Stimulated activated CD8-positive, alpha-beta memory T cell treated with anti-CD3 and anti-CD28 coated beads, Interleukin-15, amount 100 ng/mL, for 24 hours (primary cell): Measurements from ENCODE around the gene PCMT1.
"Not testable (repeated sequence)": the region's sequence is repeated elsewhere in the genome, so short reads cannot be mapped to it uniquely, and the experiment has no call there.

Source experiments
- DNase-seq: peaks from one replicate; pipeline ENCODE4 v3.0.0-alpha.2; 2020; ENCODE audit warnings: low read depth

PCMT1 gene

DNA sequence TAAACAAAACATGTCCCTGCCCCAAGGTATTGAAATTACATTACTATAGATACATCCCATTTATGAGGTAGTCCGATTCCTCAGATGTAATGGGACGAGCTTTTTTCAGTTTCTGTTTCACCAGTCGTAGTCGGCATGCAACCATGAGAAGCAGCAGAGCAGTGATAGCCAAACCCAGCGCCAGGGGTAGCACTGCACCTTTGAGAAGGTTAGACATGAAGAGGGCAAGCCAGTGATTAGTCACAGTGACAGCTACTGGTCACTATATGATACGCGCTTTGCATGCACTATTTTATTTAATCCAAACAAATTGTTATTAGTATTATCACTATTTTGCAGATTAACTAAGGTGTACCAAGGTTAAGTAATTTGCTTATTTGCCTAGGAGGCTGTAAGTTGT is 71.0 kb downstream of the PCMT1 start:
- no peak for DNase-seq

DNA sequence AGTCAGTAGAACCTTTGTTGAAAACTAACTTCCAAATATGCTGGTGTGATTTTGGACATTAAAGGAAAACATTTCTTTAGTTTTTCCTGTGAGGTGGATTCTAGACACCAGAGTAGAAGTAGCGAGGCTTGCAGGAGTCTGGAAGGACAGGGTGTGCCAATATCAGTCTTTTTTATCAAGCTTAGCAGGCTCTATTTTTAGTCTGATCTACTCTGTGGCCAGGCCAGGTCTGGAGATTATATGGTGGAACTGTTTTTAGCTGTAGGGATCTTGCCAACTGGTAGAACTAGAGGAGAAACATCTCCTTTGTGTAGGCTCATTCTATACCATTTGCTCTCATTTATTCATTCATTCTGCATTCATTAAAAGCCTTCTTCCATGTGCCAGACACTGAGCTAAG is 72.0 kb downstream of the PCMT1 start:
- DNase-seq: no peak

DNA sequence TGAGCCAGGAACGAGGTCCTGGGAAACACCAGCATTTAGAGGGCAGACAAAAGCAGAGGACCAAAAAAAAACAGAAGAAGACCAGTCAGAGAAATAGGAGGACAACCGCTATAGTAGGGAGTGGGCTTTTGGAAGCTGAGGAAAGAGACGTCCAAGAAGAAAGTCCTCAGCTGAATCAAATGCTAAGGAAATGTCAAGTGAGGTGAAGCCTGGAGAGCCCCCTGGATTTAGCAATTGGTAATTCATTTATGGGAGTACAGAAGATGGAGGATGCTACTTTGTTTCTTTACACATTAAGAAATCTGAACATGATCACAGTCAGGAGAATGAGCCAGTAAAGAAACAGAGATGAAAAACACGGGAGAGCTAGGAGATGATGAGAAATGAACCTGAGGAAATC is 73.5 kb downstream of the PCMT1 start:
- DNase-seq: no peak

DNA sequence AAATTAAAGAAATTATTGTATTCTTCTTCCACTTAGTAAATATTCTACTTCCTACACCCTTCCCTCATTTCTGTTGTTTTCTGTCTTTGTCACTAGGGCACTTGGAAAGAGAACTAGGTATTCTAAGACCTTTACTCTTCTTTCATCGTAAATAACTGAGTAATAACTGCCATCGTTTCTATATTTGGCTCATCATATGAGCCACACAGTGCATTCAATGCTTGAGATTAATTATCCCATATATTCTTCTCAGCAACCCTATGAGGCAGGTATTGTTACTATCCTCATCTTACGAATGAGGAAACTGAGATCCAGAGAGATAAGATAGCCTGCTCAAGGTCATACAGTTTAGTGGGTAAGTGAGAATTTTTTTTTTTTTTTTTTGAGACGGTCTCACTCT is 75.8 kb downstream of the PCMT1 start:
- no peak for DNase-seq

DNA sequence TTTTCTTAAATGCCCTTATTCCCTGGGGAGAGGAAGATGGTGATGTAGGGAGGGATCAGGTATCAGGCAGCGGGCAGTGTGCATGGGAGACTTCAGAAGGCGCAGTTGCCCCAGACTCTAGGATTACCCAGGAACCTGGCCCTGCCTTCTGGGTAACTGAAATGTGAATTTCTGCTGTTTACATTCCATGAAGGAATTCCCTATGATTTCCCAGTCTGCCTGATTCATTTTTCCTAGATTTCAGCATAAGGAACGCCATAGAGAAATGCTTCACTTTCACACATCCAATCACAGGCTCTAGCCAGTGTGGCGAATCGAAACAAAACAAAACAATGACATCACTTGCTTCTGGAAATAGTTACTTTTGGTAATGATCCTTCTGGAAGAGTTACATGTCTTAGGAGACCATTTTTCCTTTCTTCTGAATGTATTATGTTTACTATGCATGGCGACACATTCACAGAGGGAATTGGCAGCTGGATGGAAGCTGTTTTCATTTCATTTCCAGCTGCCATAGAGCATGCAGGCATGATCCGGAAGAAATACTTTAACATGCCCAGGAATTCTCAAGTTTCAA is 81.3 kb downstream of the PCMT1 start:
- no peak for DNase-seq

DNA sequence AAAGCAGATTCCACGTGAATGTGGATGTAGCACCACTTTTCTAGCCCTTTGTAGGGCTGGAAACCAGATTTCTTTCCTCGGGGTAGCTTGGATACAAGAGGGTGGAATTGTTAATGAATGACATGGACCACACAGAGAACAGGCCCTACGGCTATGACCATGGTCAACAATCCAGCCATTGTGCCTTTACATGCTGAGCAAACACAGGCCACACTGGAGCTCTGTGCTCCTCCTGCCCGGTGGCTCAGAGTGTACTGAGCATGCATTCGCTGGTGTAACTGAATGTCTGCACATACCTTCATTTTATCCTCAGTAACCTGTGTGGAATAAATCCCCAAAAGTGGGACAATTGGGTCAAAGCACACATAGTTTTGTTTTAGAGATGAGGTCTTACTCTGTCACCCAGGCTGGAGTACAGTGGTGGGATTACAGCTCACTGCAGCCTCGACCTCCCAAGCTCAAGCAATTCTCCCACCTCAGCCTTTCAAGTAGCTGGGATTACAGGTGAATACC is 81.8 kb downstream of the PCMT1 start:
- no peak for DNase-seq

DNA sequence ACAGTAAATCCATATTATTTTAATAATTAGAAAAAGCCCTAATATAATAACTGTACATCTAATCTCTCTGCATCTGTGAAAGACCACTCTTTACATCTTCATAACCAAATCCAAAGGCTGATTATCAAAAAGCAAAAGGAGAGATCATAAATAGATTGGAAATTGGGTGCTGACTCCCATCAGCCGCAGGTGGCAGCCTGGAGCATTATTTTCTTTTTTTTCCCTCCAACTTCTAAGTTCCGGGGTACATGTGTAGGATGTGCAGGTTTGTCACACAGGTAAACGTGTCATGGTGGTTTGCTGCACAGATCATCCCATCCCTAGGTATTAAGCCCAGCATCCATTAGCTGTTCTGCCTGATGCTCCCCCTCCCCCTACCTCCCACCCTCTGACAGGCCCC is 84.1 kb downstream of the PCMT1 start:
- no peak for DNase-seq

DNA sequence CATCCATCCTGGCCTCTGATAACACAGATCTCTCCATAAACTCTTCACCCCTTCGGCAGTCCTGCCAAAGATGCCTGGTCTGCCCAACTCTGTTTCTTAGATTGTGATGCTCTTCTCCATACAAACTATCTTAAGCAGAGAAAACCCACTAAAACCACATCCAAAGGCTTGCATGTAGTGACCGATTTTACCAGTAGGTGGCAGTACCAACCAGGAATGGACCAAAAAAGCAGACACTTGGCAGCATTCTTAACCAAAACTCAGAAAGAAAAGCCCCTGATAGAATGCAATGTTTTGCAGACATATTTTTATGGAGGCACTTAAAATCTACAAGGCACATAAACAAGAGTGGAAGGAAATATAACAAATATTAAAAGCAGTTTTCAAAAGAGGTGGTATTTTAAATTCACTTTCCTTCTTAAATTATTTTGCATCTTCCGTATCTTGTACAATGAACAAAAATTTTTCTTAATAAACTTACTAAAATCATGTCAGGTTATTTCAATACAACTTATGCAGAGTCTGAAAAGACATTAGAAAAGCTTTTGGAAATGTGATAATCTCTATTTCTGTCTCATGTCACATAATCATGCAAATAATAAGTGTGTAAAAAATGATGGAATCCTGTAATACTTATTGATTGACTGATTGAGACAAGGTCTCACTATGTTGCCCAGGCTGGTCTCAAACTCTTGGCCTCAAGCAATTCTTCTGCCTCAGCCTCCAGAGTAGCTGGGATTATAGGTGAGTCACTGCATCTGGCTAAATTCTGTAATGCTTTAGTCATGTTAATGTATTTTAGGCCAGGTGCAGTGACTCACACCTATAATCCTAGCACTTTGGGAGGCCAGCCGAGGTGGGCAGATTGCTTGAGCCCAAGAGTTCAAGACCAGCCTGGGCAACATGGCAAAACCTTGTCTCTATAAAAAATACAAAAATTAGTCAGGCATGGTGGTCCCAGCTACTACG is 85.3 kb downstream of the PCMT1 start:
- peak; percentile 36 for DNase-seq

DNA sequence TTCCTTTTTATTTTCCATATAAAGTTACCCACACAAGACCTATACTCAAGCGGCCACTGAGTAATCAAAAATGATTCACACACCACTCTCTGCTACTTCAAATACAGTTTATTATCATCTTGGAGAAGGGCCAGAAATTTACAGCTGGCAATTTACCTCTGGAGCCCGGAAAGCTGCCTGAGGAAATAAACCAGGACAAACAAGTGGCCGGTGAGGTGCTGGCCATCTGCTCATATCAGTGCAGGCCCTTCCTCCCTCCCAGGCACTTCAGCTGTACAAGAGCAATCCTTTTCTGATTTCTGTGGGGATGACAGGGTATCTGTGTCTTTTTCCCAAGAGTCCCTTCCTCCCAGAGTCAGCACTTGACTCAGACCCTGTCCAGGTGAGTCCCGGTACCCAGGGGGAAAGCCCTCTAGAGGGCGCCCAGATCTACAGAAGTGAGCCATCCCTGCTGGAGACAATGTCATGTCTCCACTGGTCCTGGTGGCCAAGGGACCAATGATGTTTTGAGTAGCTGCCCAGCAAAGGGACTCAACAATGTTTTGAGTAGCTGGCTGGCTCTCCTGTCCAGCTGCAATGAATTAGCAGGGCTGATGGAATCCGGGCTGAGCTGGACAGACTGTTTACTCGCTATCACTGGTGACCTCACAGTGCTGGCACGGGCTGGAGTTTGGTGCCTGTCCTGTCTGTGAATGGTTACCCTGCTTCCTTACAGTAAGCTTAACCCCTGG is 91.0 kb downstream of the PCMT1 start:
- DNase-seq: peak; percentile 15

DNA sequence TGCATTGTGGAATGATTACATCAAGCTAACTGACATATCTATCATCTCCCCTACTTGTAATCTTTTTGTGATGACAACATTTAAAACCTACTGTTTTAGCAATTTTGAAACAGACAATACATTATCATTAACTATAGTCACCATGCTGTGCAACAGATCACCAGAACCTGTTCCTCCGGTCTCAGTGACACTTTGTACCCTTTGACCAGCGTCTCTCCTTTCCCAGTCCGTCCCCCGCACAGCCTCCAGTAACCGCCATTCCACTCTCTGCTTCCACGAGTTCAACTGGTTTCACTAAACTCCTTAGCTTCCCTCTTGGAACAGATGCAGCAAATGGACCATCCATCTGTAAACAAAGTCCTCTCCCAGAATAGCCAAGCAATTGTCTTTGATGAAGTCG is 92.8 kb downstream of the PCMT1 start:
- DNase-seq: no peak

DNA sequence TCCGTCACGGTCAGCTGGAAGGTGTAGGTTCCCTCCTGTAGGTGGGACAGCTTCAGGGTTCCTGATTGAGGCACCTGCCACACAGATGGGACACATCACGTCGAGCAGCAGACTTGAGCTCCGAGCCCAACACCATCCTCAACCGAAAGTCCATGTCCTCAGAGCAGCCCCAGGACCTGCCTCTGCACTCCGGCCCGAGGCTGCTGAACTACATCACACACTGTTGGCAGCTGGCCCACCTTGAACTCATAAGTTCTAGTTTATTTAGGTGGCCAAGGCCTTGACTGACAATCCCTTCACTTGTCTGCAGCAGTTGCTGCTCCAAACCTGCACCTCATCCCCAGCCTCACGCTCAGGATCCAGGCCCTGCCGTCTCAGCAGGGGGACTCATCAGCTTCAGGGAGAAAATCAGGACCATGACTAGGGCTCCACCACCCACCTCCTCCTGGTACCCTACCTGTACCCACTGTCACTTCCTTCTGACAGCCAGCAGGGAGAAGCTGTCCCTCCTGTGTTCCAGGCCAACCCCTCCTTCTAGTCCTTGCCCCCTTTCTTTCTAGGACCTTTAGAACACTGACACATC is 93.6 kb downstream of the PCMT1 start:
- no peak for DNase-seq

DNA sequence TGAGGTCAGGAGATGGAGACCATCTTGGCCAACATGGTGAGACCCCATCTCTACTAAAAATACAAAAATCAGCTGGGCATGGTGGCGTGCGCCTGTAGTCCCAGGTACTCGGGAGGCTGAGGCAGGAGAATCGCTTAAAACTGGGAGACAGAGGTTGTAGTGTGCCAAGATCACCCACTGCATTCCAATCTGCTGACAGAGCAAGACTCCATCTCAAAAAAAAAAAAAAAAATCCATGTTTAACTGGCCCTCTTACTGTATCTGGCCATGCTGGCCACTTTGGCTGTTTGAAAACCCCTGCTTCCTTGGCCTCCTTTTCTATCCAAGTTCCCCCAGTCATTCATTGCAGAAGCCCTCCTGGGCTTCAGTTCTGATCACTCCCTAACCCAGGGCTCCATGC is 94.5 kb downstream of the PCMT1 start:
- not testable (repeated sequence) for DNase-seq

DNA sequence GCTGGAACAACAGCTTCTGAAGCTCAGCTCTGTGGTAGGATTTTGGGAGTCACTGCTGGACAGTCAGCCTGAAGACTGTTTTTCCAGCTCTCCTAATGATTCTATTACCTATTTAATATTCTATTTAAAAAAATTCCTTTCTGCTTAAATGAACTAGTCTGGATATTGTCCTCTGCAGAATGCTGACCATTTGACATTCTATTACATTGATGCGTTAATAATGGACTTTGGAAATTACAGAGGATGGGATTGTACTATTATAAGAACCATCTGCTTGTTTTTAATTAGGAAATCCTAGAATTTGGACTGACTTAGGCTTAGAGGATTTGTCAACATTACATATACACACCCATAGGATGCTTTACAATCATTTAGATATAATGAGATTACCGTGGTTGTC is 94.9 kb downstream of the PCMT1 start:
- no peak for DNase-seq

DNA sequence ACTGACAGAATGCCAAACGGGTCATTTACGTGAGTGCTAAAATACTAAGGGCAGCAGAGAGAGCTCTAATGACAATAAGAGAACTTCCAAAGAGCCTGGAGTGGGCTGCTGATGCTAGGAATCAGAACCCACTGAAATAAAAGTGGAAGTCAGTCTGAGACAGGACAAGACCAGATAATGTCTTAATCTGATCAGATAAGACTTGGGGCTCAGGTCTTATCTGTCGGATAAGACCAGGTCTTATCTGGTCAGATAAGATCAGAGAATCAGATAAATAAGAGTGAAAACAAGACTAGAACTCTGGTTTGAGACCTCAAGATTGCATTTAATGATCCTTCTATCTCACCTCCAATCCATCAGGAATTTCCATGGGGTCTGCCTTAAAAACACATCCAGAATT is 96.0 kb downstream of the PCMT1 start:
- no peak for DNase-seq

DNA sequence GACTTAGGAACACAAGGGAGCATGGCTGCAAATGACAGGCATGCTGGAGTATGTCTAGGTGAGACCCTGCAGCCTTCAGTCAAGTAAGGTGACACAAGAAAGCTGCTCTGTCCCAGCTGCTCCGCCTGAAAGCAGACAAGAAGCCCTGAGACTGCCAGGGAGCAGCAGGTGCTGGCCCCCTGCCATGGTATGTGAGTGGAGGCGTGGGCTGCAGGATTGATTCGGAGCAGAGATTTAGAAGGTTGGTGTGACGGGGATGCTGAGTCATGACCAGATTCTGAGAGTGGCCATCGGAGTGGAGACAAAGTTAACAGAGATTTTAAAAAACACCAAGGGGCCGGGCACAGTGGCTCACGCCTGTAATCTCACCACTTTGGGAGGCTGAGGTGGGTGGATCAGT is 96.8 kb downstream of the PCMT1 start:
- DNase-seq: no peak

DNA sequence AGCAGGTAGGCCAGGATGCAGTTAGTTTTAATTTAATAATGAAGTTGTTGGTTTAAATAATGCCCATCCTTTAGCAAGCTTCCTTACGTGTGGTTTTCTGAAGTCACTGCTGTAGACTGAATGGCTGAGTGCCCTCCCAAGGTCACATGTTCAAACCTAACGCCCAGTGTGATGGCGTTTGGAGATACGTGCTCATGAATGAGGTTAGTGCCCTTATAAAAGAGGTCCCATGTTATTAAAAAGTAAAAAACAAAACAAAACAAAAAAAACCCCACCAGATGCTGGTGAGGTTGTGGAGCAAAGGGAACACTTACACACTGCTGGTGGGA is 98.4 kb downstream of the PCMT1 start:
- DNase-seq: no peak

DNA sequence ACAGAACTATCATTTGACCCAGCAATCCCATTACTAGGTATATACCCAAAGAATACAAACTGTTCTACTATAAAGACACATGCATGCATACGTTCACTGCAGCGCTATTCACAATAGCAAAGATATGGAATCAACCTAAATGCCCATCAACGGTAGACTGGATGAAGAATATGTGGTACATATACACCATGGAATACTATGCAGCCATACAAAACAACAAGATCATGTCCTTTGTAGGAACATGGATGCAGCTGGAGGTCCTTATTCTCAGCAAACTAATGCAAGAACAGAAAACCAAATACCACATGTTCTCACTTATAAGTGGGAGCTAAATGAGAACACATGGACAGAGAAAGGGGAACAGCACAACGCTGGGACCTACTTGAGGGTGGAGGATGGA is 98.8 kb downstream of the PCMT1 start:
- not testable (repeated sequence) for DNase-seq

DNA sequence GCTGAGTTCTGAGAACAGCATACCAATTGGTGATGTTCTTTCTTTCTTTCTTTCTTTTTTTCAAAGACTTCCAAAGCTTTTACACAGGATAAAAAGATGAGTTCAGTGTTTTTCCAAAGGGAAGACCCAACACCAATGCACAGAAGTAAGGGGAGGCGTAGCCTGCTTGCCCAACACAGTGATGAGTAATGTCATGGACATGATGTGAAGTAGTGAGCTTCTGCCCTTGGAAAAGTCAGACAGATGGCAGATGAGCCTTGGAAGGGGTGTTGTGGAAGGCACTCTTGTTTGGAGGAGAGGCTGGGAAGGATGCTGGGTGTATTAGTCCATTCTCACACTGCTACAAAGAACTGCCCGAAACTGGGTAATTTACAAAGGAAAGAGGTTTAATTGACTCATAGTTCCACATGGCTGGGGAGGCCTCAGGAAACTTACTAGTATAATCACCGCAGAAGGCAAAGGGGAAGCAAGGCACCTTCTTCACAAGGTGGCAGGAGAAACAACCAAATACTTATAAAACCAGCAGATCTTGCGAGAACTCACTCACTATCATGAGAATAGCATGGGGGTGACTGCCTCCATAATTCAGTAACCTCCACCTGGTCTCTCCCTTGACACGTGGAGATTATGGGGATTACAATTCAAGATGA is 102.0 kb downstream of the PCMT1 start:
- DNase-seq: no peak

DNA sequence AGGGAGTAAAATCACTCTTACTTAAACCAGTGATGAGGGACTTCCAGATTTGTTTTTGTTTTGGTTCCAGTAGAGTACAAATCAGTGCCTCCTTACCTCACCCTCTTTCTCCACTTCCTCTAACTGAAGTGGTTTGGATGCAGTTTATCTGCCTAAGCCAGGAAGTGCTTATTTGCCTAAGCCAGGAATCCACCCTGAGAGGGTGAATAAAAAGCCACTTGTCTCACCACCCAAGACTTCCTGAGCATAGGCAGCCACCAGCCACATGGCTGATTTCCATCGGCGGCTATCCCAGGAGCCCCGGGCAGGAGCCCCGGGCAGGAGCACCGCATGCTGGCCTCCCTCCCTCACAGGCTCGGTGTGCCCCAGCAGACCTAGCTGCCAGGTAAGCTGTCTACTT is 102.6 kb downstream of the PCMT1 start:
- no peak for DNase-seq

DNA sequence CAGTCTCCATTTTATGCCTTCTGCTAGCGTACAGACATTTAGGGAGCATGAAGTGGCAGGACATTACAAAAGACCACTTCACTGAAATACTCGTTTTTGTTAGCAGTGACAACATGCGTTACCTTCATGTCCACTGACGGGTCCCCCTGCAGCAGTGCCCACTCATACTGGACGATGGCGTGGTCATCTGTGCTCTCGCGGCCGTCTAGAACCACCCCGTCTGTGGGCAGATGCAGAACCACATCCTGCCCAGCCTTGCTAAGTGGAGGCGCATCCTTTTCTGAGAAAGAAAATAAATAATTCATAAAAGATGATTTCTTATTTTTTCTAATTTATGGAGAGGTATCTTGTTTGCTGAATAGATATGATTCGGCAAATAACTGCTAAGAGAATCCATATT is 103.3 kb downstream of the PCMT1 start:
- DNase-seq: no peak

DNA sequence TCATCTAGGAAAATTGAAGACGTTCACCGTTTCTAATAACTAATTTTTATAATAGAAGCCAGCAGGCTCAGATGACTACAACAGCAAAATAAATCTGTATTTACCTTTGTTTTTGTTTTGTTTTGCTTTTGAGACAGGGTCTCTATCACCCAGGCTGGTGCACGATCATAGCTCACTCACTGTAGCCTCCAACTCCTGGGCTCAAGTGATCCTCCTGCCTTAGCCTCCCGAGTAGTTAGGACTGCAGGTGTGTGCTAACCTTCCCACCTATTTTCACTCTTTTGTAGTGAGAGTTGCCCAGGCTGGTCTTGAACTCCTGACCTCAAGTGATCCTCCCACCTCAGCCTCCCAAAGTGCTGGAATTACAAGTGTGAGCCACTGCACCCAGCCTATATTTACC is 104.5 kb downstream of the PCMT1 start:
- DNase-seq: not testable (repeated sequence)

DNA sequence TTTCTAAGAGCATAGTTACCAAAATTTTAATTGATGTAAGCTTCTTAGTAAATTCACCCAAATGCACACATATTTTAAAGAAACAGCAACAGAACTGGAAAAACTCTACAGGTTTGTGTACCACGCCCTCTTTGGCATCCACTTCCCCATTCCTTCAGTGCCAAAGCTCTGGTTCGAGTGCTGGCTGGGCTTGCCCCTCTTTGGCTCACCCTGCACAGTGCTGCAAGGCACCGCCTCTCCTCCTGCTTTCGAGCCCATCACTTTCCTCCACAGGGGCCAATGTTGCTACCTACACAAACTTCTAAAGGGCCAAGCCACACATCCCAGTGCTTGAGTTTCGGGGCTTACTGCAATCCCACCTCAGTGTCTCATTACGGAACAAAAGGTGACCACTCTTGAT is 105.0 kb downstream of the PCMT1 start:
- no peak for DNase-seq
